A549 (cell line): ENCODE data around the gene MAN2B2.

Experiments
- BHLHE40 ChIP-seq: IDR thresholded peaks from 2 replicates; pipeline ENCODE4 v1.6.1; 2012; ENCODE audit warnings: low read depth, low read length, inconsistent platforms
- CBX8 ChIP-seq: fragments of 200-600 bp; sonication (generic); IDR thresholded peaks from 2 replicates; pipeline ENCODE4 v1.6.1; 2016
- EP300 ChIP-seq, 2 experiments: fragments of >200 bp; sonication (Bioruptor Twin); formaldehyde crosslinking; IDR thresholded peaks; 2 replicates in 1 of 2; 3 replicates in 1 of 2; pipeline ENCODE4 v1.6.1; 2016 to 2017
- MYC ChIP-seq: IDR thresholded peaks from 2 replicates; pipeline ENCODE4 v1.6.1; 2012; ENCODE audit warnings: mild to moderate bottlenecking, inconsistent platforms, low read length, improper control_type of control experiment, borderline replicate concordance
- RFX5 ChIP-seq: fragments of 450-650 bp; IDR thresholded peaks from 2 replicates; pipeline ENCODE4 v1.7.1; 2014; ENCODE audit warnings: antibody characterized with exemption, mild to moderate bottlenecking, moderate library complexity
- TF ChIP-seq, protein P1 (sequence below): fragments of >200 bp; sonication (Bioruptor Twin); formaldehyde crosslinking; IDR thresholded peaks from 3 replicates; pipeline ENCODE4 v1.6.1; 2016
- TF ChIP-seq, protein P2 (sequence below): fragments of >200 bp; sonication (Bioruptor Twin); formaldehyde crosslinking; IDR thresholded peaks from 3 replicates; pipeline ENCODE4 v1.5.1; 2016

DNA sequence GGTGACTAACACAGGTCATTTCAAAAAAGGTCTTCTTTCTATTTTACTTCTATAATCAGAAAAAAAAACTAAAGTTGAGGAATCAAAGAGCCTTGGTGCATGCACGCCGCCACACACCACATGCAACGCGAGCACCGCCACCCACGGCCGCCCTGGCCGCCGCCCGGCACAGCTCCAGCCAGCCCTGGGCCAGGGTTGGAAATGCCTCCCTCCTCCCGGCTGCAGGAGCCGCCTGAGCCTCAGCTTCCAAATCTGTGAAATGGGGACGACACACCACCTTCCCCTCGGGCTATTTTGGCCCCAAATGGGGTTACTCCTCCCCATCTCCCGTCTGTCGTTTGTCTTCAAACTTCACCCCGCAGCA is 39.7 kb upstream of the MAN2B2 start:
- TF ChIP-seq, protein P1, sequence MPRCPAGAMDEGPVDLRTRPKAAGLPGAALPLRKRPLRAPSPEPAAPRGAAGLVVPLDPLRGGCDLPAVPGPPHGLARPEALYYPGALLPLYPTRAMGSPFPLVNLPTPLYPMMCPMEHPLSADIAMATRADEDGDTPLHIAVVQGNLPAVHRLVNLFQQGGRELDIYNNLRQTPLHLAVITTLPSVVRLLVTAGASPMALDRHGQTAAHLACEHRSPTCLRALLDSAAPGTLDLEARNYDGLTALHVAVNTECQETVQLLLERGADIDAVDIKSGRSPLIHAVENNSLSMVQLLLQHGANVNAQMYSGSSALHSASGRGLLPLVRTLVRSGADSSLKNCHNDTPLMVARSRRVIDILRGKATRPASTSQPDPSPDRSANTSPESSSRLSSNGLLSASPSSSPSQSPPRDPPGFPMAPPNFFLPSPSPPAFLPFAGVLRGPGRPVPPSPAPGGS = no peak
- TF ChIP-seq, protein P2, sequence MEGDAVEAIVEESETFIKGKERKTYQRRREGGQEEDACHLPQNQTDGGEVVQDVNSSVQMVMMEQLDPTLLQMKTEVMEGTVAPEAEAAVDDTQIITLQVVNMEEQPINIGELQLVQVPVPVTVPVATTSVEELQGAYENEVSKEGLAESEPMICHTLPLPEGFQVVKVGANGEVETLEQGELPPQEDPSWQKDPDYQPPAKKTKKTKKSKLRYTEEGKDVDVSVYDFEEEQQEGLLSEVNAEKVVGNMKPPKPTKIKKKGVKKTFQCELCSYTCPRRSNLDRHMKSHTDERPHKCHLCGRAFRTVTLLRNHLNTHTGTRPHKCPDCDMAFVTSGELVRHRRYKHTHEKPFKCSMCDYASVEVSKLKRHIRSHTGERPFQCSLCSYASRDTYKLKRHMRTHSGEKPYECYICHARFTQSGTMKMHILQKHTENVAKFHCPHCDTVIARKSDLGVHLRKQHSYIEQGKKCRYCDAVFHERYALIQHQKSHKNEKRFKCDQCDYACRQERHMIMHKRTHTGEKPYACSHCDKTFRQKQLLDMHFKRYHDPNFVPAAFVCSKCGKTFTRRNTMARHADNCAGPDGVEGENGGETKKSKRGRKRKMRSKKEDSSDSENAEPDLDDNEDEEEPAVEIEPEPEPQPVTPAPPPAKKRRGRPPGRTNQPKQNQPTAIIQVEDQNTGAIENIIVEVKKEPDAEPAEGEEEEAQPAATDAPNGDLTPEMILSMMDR = no peak
- TF ChIP-seq BHLHE40 (no peak), CBX8 (no peak), MYC (no peak), EP300 (IDR thresholded peaks at IDR 0.05) (no peak), RFX5 (no peak)
